Parathyroid adenoma (tissue), 2 donors: ENCODE data around the gene KNG1.

Experiments used
- H2AFZ ChIP-seq: fragments of 300-600 bp; sonication (generic); one replicate; pipeline ENCODE4 v1.7.0; 2017; ENCODE audit warnings: antibody characterized with exemption, mild to moderate bottlenecking
- H3K27ac ChIP-seq: fragments of 300-600 bp; sonication (generic); one replicate; pipeline ENCODE4 v1.7.0; 2017
- H3K27me3 ChIP-seq: fragments of 300-600 bp; sonication (generic); one replicate; pipeline ENCODE4 v1.7.0; 2017; ENCODE audit warnings: low read length; ENCODE audit not compliant: control insufficient read depth, insufficient read depth
- H3K36me3 ChIP-seq: fragments of 300-600 bp; sonication (generic); one replicate; pipeline ENCODE4 v1.7.0; 2017; ENCODE audit warnings: low read length; ENCODE audit not compliant: control insufficient read depth, insufficient read depth
- H3K4me1 ChIP-seq: fragments of 300-600 bp; sonication (generic); one replicate; pipeline ENCODE4 v1.7.0; 2017; ENCODE audit warnings: control low read depth
- H3K4me2 ChIP-seq: fragments of 300-600 bp; sonication (generic); one replicate; pipeline ENCODE4 v1.7.0; 2017; ENCODE audit warnings: low read length
- H3K4me3 ChIP-seq: fragments of 300-600 bp; sonication (generic); one replicate; pipeline ENCODE4 v1.7.0; 2017; ENCODE audit warnings: low read depth, low read length
- H3K79me2 ChIP-seq: fragments of 300-600 bp; sonication (generic); one replicate; pipeline ENCODE4 v1.7.0; 2017; ENCODE audit warnings: control low read depth
- H3K9ac ChIP-seq: fragments of 300-600 bp; sonication (generic); one replicate; pipeline ENCODE4 v1.7.0; 2017; ENCODE audit warnings: mild to moderate bottlenecking
- H3K9me3 ChIP-seq: fragments of 300-600 bp; sonication (generic); one replicate; pipeline ENCODE4 v1.7.0; 2017; ENCODE audit warnings: low read length; ENCODE audit not compliant: control insufficient read depth
- CTCF ChIP-seq: fragments of 300-600 bp; sonication (generic); IDR thresholded peaks from one replicate; pipeline ENCODE4 v1.7.0; 2017; ENCODE audit warnings: antibody characterized with exemption, mild to moderate bottlenecking
- donor health status: primary hyperparathyroidism.

The KNG1 gene

GRCh38 chr3:186717039-186717457, at the start of gene KNG1:
TSS of gene KNG1 (plus strand) at chr3:186717359. CDS start at chr3:186717543, 184 bp downstream.
- no peaks in the 10 kb centered on the region for H3K27me3 ChIP-seq
- H3K4me1 ChIP-seq, result no peaks in the 10 kb centered on the region
- H3K9ac ChIP-seq, result no peak within 1 kb of the TSS
- no peaks in the 10 kb centered on the region for H3K9me3 ChIP-seq
- no peak within 1 kb of the TSS for H3K4me2 ChIP-seq
- TF ChIP-seq CTCF, result no peak
- no peaks in the 10 kb centered on the region for H3K79me2 ChIP-seq
- no peaks in the 10 kb centered on the region for H3K36me3 ChIP-seq
- no peak within 1 kb of the TSS for H3K27ac ChIP-seq
- H3K4me3 ChIP-seq, result no peak within 1 kb of the TSS
- no peak within 1 kb of the TSS for H2AFZ ChIP-seq

- TF ChIP-seq CTCF, result no peak
- Histone ChIP-seq H3K4me2 (no peak overlapping the region), H3K4me1 (no peaks in the 10 kb centered on the region), H3K27me3 (no peaks in the 10 kb centered on the region), H2AFZ (no peak overlapping the region), H3K9me3 (no peaks in the 10 kb centered on the region), H3K9ac (no peak overlapping the region), H3K79me2 (no peaks in the 10 kb centered on the region), H3K4me3 (no peak overlapping the region), H3K36me3 (no peaks in the 10 kb centered on the region), H3K27ac (no peak overlapping the region)
These were observed 48.7 kb upstream of the KNG1 start for GRCh38 chr3:186668426-186668825.

GRCh38 chr3:186669378-186670084, 47.6 kb upstream of the KNG1 start:
- Histone ChIP-seq H3K4me2 (no peak overlapping the region), H3K9ac (no peak overlapping the region), H3K36me3 (no peaks in the 10 kb centered on the region), H3K4me3 (no peak overlapping the region), H3K27ac (no peak overlapping the region), H3K27me3 (no peaks in the 10 kb centered on the region), H3K4me1 (no peaks in the 10 kb centered on the region), H2AFZ (no peak overlapping the region), H3K79me2 (no peaks in the 10 kb centered on the region), H3K9me3 (no peaks in the 10 kb centered on the region)
- no peak for TF ChIP-seq CTCF

GRCh38 chr3:186670155-186670554, 47.0 kb upstream of the KNG1 start:
- Histone ChIP-seq H3K4me1 (no peaks in the 10 kb centered on the region), H3K9ac (no peak overlapping the region), H3K4me2 (no peak overlapping the region), H3K9me3 (no peaks in the 10 kb centered on the region), H2AFZ (no peak overlapping the region), H3K27ac (no peak overlapping the region), H3K79me2 (no peaks in the 10 kb centered on the region), H3K4me3 (no peak overlapping the region), H3K36me3 (no peaks in the 10 kb centered on the region), H3K27me3 (no peaks in the 10 kb centered on the region)
- no peak for TF ChIP-seq CTCF

GRCh38 chr3:186671051-186671450, 46.1 kb upstream of the KNG1 start:
- H3K27ac ChIP-seq, result no peak overlapping the region
- H3K9ac ChIP-seq, result no peak overlapping the region
- no peak overlapping the region for H3K4me3 ChIP-seq
- no peaks in the 10 kb centered on the region for H3K36me3 ChIP-seq
- no peak overlapping the region for H2AFZ ChIP-seq
- no peaks in the 10 kb centered on the region for H3K9me3 ChIP-seq
- H3K27me3 ChIP-seq, result no peaks in the 10 kb centered on the region
- no peaks in the 10 kb centered on the region for H3K4me1 ChIP-seq
- TF ChIP-seq CTCF, result no peak
- no peak overlapping the region for H3K4me2 ChIP-seq
- H3K79me2 ChIP-seq, result no peaks in the 10 kb centered on the region
